GM19099 (cell line): ENCODE data around the gene SETBP1.

ENCODE experiments used
- POLR2A ChIP-seq: IDR thresholded peaks from 3 replicates; pipeline ENCODE4 v1.6.1; 2011; ENCODE audit warnings: low read depth; ENCODE audit not compliant: insufficient read length; ENCODE audit errors: extremely low read depth

Gene SETBP1

DNA sequence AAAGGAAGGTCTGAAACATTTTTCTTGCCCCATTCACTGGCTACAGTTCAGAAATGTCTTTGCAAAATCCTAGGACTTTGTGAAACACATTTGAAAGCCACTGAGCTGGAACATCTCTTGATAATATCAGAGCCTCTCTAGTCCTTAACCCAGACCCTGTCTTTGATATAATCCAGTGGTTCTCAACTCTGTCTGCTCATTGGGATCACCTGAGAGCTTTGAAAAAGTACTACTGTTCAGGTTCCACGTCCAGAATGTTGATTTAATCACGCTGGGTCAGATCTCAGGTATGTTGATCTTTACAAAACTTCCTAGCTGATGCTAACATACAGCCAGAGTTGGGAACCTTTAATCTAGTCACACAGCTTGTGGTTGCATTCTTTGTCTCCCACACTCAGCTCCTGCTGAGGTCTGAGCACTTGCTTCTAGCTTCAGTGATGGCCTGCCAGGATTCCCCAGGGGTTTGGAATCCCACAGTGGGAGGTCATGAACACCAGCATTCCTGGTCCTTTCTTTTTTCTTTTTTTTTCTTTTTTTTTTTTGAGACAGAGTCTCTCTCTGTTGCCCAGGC is 262.7 kb downstream of the SETBP1 start:
- TF ChIP-seq POLR2A: no peak

DNA sequence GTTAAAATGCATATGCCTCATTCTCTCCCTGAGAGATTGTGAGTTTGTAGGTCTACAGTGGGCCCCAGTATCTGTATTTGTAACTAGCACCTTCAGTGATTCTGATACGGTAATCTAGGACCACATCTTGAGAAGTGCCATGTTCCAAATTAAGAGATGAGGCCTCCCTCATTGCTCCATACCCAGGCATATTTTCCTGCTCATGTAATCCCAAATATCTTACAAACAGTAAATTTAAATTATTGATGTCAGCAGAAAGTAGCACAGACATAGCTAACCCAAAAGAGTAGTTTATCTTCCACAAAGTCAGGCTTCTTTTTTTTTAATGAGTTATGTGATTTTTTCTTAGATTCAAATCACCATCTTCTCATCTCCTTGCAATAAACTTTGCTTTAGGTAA is 263.8 kb downstream of the SETBP1 start:
- TF ChIP-seq POLR2A: no peak

- no peak for TF ChIP-seq POLR2A
Observed at GRCh38 chr18:44945888-44946401, 265.3 kb downstream of the SETBP1 start.

DNA sequence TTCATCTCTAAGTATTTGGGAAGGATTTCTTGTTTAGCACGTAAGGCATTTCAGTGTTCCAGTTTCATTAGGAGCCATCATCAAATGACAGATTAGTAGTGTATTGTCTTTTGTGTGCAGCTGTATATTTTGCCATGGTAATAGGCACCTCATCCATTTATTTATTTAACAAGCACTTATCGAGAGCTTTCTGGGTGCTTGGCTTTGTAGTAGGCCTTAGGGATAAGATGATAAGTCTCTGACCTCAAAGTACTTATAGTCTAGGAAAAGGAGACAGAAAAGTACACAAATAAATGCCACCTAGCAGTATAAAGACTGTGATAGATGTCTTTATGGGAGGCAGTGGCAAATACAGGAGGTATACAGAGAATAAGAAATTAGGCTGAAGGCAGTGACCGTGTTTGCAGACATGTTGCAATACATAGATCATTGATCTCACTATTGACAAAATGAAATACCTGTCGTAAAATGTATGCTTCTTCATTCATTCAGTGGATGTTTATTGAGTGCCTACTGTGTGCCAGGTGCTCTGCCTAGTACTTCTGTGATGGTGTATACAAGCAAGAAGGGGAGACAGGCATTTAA is 265.9 kb downstream of the SETBP1 start:
- TF ChIP-seq POLR2A: no peak

- no peak for TF ChIP-seq POLR2A
Observed at GRCh38 chr18:44949967-44950366, 269.3 kb downstream of the SETBP1 start.

DNA sequence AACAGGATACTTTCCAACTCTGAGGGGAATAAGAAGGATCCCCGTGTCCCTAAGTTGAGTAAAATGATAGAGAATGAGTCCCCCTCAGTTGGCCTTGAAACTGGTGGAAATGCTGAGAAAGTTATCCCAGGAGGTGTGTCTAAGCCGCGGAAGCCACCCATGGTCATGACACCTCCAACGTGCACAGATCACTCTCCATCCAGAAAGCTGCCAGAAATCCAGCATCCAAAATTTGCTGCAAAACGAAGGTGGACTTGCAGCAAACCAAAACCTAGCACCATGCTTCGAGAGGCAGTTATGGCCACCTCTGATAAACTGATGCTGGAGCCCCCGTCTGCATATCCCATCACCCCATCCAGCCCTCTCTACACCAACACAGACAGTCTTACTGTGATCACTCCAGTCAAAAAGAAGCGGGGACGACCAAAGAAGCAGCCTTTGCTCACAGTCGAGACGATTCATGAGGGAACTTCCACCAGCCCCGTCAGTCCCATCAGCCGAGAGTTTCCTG is 270.1 kb downstream of the SETBP1 start:
- no peak for TF ChIP-seq POLR2A

GRCh38 chr18:44951748-44952147 is 271.1 kb downstream of the SETBP1 start:
- TF ChIP-seq POLR2A: no peak

DNA sequence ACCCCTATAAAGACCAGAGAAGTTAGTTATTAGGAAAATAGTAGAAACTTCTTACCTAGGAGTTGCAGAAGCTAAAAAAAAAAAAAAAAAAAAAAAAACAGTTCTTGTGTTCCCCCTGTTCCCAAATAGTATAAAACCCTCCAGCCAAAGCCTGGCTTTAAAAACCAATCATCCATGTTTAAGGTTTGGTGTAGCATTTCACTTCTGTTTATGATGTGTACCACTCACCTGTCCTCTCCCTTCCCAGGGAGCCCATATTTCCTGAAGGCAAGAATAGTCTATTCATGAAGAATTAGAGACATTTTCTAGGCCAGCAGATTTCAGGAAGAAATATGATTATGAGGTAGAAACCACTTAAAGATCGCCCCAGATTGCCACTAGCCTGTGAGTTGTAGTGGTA is 273.6 kb downstream of the SETBP1 start:
- TF ChIP-seq POLR2A: no peak

GRCh38 chr18:44955825-44956224 is 275.1 kb downstream of the SETBP1 start:
- no peak for TF ChIP-seq POLR2A

DNA sequence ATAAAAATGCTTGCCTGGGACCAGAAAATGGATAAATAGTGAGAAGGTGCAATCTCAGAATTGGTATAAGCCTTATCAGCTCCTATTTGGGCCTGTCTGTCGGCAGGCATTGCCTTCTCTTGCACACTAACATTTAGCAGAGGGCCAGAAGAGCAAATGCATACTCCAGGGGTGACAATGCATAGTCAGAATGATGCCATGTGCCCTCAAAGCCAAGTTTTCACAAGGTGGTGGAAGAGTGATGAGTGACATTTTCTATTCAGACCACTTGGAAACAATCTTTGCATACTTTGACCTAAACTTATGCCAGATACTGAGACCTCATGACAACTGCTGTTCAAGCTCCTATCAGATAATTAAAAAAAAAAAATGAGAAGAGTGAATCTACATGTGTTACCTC is 276.3 kb downstream of the SETBP1 start:
- TF ChIP-seq POLR2A: no peak

DNA sequence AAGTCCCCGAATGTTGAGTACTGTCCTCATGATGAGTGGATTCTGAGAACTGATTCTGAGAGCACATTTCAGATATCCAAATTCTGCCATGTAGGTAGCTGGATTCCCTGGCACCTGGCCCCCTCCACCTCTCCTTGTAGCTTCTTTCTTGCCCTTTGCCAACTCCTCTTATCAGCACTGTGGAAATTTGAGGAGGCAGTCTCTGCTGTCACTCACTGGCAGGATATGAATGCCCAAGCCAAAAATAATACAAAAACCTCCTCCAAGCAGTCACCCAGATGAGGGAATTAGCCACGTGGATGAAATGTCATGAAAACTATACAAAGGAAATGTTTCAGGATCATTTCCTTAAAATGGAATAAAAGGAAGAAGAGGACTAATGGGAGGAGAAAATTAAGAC is 276.8 kb downstream of the SETBP1 start:
- TF ChIP-seq POLR2A: no peak

- no peak for TF ChIP-seq POLR2A
Observed at GRCh38 chr18:44958040-44958439, 277.4 kb downstream of the SETBP1 start.

DNA sequence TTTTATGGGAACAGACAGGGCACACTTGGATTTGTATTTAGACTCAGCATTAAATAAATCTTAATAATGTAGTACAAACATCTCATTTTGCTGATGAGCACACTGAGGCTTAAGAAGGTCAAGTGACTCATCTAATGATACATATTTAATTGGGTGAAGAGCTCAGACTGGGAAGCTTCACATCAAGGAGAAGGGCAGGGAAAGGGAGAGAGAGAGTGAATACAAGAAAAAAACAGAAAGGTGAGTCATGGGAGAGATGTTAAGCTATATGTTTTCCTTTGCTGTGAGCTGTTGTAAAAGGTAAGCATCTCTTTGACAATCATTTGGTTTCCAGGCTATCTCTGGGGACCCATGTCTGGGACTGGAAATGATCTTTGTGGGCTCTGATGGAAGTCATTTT is 277.8 kb downstream of the SETBP1 start:
- no peak for TF ChIP-seq POLR2A

DNA sequence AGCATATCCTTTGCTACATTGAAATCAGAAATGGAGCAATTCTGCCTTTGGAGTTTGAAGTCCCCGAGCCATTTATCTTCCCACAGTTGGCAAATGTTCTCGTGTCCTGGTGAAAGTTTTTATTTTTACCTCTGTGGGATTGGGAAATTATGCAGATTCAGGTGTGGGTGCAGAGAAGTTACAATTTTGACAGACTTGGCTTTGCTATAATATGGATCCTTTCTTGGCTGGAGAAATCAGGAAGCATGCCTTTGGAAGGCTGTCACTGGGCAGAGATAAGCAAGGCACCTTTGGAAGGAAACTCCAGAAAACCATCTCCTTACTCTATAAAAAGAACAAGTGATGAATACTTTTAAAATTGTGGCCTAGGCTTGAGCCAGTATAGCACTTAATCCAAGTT is 278.3 kb downstream of the SETBP1 start:
- TF ChIP-seq POLR2A: no peak

DNA sequence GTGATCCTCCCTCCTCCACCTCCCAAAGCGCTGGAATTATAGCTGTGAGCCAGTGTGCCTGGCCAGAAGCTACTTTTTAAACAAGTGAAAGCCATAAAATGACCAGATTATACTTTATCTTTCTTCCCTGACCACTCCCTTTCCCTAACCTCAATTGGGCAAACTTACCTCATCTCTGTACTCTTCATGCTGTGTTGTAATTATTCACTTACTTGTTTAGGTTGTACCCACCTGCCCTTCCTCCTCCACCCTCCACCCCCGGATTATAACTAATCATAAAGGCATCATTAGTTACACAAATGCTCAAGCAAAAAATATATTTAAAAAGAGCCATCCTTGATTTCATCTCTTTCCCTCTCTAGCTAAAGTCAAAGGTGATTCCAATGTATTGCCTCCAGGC is 279.9 kb downstream of the SETBP1 start:
- TF ChIP-seq POLR2A: no peak

- no peak for TF ChIP-seq POLR2A
Observed at GRCh38 chr18:44961288-44961995, 280.8 kb downstream of the SETBP1 start.

DNA sequence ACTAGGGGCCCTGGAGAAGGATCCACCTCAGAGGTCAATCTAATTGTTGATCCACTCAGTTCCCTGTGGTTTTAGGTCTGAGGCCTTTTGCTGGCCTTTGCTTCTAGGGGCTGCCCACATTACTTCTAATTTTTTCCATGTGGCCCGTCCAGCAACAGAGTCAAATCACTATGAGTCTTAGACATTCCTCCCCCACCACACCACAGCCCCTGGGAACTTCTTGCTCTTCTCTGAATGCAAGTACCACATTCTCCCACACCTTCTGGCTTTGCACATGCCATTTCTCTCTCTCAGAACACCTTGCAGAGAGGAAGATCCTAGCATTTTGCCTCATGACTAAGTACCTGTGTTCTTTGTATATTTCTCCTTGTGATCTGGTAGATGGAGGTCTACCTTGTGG is 286.9 kb downstream of the SETBP1 start:
- no peak for TF ChIP-seq POLR2A

- no peak for TF ChIP-seq POLR2A
Observed at GRCh38 chr18:44968336-44968735, 287.6 kb downstream of the SETBP1 start.
